Activated CD8-positive, alpha-beta memory T cell treated with anti-CD3 and anti-CD28 coated beads, Interleukin-2, amount 50 U/mL, for 4 hours (primary cell): ENCODE data around the gene GNPDA1.
"Not testable (repeated sequence)": the region's sequence is repeated elsewhere in the genome, so short reads cannot be mapped to it uniquely, and the experiment has no call there.

Experiments used
- DNase-seq: peaks from one replicate; pipeline ENCODE4 v3.0.0-alpha.2; 2020

GNPDA1 gene

GRCh38 chr5:142012792-142013388, at the start of gene GNPDA1:
TSS of gene GNPDA1 (minus strand) at chr5:142013027. CDS start at chr5:142012035, 992 bp downstream.
- peak; percentile 67 for DNase-seq

DNA sequence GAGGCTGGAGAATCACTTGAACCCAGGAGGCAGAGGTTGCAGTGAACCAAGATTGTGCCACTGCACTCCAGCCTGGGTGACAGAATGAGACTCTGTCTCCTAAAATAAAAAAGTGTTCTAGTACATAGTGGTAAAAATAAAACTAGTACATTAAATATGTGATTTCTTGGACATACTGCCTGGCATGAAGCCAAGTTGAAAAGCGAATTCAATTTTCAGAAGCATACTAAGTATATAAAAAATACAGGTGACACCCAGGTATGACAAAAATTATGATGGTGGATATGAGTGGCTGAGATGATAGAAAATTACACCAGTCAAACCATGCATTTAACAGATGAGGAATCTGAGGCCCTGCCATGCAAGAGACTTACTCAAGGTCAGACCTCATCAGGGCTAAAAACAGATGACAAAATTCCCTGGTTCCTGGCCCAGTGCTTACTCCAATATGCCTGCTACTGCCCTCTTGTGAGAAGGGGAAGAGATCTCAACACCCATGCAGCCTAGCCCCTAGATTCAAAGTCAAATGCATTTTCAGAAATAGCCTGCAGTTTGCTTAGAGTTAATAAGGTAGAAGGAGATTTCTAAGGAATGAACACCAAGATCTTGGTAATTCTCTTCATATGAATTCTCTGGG, 46.6 kb upstream of the GNPDA1 start:
- DNase-seq: no peak

- DNase-seq: no peak
Observed at GRCh38 chr5:142057697-142058056, 44.9 kb upstream of the GNPDA1 start.

GRCh38 chr5:142056816-142057696, 44.2 kb upstream of the GNPDA1 start:
- DNase-seq: no peak

DNA sequence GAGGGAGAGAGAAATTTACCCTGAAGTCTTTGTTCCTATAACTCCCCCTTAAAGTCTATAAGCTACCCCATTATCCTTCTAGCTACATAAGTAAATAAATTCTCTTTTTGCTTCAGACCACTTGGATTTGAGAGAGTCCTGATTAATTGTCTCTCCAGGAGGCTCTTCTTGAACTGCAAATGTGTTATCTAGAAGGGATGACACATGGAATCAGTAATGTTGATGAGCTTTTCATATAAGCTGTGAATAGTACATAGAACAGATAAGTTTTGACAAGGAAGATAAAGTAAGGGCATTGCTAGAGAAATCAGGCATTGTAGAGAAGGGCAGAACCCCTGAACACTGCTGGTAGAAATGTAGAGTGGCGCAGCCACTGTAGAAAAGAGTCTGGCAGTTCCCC, 42.5 kb upstream of the GNPDA1 start:
- no peak for DNase-seq

- no peak for DNase-seq
Observed at GRCh38 chr5:142053426-142054151, 40.8 kb upstream of the GNPDA1 start.

GRCh38 chr5:142052026-142052425, 39.2 kb upstream of the GNPDA1 start:
- DNase-seq: not testable (repeated sequence)

DNA sequence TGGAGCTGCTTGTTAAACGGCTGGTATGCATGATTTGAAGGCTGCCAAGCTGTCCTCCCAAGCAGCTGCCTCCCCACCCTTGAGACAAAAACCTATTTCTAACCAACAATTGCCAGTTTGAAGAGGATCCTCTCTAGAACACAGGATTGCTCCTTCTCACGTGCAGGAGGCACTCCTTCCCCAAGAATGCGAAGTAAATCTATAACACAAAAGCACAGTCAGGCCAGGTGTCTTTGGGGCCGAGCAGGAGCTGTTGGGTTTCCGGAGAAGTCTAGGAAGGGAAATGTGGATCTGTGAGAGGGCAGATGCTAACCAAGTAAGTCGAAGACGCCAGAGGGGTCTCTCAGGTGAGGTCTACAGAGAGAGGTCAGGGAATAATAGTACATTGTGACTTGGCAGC, 35.4 kb upstream of the GNPDA1 start:
- DNase-seq: no peak

DNA sequence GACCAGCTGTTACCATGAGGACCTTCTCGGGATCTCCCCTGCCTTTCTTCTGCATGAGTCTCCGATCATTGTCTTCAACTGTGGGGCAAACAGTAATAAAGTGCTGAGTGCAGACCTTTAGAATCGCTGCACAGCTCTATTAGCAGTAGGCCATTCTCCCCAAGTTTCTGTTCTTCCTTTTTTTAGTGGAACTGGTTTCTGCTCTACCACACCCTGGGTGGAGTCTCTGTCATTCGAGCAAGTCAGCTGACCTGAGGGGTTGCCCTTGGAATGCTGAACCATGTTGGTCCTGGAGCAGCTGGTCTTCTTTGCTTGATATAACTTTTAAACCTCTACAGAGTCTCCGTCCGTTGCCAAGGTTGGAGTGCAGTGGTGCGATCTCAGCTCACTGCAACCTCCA, 33.4 kb upstream of the GNPDA1 start:
- no peak for DNase-seq

DNA sequence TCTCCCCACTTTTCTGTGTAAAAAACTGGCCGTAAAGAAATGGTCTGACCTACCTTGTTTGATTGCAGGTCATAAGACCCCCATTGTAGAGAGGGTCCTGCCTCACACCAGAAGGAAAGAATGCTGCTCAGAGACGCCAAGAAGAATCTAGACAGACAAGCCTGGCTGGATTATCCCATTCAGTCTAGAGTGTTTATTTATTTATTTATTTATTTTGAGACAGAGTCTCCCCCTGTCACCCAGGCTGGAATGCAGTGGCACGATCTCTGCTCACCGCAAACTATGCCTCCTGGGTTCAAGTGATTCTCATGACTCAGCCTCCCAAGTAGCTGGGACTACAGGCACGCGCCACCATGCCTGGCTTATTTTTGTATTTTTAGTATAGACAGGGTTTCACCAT, 28.1 kb upstream of the GNPDA1 start:
- not testable (repeated sequence) for DNase-seq

GRCh38 chr5:142040285-142040684, 27.5 kb upstream of the GNPDA1 start:
- no peak for DNase-seq

- no peak for DNase-seq
Observed at GRCh38 chr5:142038735-142039134, 25.9 kb upstream of the GNPDA1 start.

- not testable (repeated sequence) for DNase-seq
Observed at GRCh38 chr5:142037599-142037998, 24.8 kb upstream of the GNPDA1 start.

DNA sequence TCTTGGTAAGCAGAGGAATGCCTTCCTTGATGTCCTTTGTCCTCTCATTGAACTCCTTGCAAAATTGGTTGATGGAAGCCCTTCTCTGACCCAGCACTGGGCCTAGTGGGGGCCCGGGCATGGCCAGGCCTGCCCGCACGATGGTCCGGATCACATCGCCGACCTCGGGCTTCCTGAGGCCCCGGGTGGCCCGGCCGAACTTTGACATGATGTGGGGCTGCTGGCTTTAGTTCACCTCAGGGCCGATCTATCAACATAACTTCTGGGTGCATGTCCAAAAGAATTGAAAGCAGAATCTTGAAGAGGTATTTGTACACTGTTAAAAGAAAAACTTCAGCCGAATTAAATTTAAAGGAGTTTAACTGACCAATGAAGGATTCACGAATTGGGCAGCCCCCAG, 24.1 kb upstream of the GNPDA1 start:
- no peak for DNase-seq

GRCh38 chr5:142034994-142035393, 22.2 kb upstream of the GNPDA1 start:
- no peak for DNase-seq

DNA sequence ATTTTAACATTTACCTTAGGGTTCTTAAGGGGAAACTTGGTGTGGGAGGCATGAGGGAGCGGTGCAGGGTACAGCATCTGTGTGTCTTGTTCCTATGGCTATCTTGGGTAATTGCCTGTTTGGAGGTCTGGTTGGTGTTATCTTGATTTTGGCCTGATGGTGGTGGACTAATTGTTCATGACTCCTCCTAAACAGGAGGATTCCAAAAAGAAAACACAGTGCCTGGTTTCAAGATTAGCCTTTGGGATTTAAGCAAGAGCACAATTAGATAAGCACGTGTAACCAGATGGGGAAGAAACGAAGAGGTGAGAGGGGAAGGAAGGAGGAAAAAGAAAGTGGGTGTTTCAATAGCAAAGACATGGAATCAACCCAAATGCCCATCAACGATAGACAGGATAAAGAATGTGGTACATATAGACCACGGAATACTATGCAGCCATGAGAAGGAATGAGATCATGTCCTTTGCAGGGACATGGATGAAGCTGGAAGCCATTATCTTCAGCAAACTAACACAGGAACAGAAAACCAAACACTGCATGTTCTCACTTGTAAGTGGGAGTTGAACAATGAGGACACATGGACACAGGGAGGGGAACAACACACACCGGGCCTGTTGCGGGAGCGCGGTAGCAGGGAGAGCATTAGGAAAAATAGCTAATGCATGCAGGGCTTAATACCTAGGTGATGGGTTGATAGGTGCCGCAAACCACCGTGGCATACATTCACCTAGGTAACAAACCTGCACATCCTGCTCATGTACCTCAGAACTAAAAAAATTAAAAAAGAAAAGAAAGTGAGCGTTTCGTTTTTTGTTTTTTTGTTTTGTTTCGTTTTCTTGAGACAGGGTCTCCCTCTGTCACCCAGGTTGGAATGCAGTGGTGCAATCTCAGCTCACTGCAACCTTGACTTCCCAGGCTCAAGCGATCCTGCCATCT, 21.1 kb upstream of the GNPDA1 start:
- DNase-seq: not testable (repeated sequence)

DNA sequence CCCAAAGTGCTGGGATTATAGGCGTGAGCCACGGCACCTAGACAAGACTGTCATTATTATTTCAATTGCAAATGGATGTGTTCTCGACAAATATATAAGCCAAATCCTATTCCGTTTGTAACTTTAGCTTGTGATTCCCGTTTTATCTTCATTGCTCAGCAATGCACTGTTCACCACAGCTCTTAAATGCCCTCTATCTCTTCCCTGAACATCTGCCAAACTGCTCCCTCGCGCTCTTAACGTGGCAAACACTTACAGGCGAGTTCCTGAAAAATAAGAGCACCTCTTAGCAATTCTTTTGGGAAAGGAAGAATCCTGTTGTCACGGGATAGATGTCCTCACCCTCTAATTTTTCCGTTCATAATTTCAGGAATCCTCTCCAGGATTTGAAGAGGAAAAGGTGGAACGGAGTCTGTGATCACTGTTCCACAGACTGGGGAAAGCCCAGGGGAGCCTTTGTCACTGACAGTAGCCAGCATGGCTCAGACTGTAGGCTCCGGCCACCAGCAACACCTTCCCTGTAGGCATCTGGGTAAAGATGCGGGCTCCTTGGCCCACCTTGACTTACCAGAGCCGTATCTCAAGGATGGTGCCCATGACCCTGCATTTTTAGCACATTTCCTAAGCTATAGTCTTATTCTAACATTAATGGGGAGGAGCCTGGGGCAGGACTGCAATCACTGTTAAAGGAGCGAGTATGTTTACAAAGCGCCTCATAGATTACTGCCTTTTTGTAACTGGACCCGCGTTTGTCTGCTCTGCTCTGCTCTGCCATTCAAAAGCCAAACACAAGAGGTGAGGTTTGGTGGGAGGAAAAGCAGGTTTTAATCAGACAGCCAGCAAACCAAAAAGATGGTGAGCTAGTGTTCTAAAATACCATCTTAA, 20.2 kb upstream of the GNPDA1 start:
- DNase-seq: no peak

DNA sequence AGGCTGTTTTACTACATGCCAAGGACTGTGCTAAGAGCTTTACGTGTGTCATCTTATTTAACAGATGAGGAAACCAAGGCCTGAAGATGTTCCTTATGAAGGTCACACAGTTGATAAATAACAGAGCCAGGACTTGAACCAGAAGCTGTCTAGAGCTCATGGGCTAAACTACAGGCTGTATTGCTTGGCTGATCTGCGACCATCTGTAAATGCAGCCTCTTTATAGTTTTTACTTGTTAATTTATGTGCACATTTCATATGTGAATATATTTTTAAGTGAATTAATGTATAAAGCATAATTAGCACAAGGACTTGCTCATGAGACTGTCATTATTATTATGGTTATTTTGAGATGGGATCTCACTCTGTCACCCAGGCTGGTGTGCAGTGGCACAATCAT, 19.3 kb upstream of the GNPDA1 start:
- no peak for DNase-seq

DNA sequence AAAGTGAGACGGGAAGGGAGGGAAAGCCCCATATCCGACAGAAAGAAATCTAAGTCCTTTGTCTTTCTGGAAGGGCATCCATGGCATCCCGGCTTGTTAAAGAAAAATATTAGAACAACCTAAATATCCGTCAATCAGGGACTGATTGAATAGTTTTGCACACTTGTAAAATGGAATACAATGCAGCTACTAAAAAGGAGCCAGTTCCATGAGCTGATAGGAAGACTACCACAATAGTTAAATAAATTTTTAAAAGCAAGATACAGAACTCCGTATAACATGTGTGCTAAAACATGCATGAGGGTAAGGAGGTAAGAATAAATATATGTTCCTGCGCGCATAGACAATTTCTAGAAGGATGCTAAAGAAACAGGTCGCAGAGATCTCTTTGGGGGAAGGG, 12.8 kb upstream of the GNPDA1 start:
- no peak for DNase-seq

DNA sequence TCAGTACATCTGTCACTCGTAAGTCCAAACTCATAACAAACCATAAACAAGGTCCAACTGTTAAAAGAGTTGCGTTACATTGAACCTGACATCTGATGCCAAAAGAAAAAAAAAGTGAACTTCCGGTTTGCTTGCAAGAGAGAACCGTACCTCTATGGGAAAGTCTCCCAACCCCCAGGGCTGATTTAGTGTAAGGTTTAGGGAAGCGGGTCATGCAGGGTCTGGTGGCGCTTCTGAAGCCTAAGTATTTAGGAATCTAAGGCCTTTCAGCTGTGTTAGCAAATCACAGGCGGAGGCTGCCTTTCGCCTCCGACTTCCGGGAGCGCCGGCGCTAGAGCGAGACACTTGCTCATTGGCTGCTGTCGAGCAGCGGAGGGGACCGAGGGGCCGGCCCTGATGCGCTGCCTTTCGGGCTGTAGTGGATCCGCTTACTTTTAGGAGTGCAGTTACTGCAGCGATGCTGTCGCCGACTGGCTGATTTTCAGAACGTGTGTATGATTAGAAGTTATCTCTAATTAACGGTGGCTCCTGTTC, 12.0 kb upstream of the GNPDA1 start:
- peak; percentile 81 for DNase-seq

- no peak for DNase-seq
Observed at GRCh38 chr5:142023836-142024235, 11.0 kb upstream of the GNPDA1 start.
